ENCODE results near the gene HHATL.

- TF ChIP-seq CTCF (IDR thresholded peaks at IDR 0.05) (no peak), EP300 (IDR thresholded peaks at IDR 0.05) (no peak)
Measured at GRCh38 chr3:42649006-42649405, 53.6 kb downstream of the HHATL start.

All from ovary (tissue), 3 donors.